HG03139 (cell line): ENCODE data around the gene EPS8L3.
"Not testable (repeated sequence)": the region's sequence is repeated elsewhere in the genome, so short reads cannot be mapped to it uniquely, and the experiment has no call there.

Experiments used
- ATAC-seq: cut with Tn5 transposase; IDR thresholded peaks from one replicate; pipeline ENCODE4 v1.9.1; 2021; ENCODE audit not compliant: unreplicated experiment

Gene EPS8L3

DNA sequence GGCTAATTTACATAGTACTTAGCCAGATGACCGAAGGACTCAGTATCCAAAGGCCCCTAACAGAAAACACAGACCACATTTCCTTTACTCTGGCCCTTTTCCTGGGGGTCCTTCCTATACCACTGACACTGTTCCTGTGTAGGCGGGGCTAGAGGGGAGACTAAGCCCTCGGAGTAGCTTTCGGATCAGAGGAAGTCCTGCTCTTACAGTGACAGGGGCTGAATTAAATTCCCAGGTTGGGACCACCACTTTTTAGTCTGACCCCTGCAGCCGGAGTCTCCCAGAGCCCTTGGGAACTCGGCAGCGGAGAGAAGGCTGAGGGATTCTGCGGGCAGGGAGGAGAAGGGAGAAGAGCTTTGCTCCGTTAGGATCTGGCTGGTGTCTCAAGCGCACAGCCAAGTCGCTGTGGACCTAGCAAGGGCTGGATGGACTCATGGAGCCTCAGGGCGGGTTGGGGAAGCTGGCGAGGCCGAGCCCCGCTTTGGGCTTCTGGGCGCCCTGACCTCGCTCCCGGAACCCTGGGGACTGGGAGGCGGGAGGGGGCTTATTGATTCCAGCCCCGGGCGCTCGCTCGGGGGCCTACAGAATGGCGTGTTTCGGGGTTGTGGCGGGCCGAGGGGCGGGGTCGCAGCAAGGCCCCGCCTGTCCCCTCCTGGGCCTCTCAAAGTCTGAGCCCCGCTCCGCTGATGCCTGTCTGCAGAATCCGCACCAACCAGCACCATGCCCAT, 52.0 kb downstream of the EPS8L3 start, which contains the start of gene GSTM5:
TSS of gene GSTM5 (plus strand) at position 659 of the 728 bp plus-strand sequence. CDS start at position 721, 62 bp downstream.
- not testable (repeated sequence) for ATAC-seq

DNA sequence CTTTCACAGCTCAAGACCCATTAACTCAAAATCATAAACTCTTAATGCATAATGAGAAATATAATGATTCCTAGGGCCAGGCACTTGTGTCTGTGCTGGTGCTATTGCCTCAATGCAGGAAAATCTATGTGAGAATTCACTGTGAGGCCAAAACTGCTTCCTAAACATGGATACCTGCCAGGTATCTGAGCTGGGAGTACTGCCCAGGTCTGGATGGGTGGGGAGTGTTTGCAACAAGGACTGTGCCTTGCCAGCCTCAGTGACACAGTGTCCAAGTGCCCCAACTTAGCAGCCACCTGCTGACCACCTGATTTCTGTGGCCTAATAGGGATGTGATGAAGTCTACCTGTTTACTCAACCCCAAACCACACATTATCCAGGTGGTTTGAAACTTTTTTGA, 53.9 kb downstream of the EPS8L3 start:
- ATAC-seq = not testable (repeated sequence)

DNA sequence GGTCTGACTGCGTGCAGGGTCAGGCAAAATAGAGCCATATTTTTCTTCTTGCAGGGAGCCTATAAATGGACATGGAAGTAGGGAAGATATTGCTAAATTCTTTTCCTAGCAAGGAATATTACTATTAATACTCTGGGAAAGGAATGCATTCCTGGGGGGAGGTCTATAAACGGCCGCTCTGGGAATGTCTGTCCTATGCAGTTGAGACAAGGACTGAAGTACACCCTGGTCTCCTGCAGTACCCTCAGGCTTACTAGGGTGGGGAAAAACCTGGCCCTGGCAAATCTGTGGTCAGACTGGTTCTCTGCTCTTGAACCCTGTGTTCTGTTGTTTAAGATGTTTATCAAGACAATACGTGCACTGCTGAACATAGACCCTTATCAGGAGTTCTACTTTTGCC, 54.8 kb downstream of the EPS8L3 start:
- ATAC-seq = not testable (repeated sequence)

DNA sequence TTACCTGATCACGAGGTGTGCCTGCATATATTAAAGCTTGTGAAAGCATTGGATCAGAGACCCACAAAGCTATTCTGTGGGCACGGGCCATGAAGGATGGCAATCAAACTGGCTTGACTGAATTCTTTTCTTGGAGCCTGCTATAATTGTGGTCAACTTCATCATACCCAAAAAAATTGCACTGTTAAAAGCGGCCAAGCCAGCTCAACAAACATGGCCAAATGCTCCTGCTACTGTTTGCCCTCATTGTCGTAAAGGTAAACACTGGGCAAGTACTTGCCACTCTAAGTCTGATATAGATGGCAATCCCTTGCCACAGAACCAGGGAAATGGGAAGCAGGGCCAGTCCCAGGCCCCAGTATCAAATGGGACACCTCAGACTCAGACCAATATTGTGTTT, 58.3 kb downstream of the EPS8L3 start:
- no peak for ATAC-seq

DNA sequence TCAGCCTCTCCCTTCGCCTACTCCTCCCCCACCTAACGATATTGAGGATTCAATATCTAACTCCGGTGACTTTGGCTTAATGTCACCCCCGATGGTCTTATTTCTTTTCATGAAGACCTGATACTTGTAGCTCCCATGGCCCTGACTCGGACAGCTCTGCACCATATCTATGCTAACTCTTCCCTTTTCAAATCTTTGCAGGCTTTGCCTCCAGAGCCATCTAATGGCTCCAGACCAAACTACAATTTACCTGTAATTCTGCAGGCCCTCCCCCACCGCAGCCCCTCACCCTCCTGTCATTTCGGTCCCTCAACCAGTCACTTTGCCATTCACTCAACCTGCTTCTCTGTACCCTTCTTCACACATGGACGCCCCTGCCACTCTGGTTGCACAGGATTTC, 59.5 kb downstream of the EPS8L3 start:
- no peak for ATAC-seq

DNA sequence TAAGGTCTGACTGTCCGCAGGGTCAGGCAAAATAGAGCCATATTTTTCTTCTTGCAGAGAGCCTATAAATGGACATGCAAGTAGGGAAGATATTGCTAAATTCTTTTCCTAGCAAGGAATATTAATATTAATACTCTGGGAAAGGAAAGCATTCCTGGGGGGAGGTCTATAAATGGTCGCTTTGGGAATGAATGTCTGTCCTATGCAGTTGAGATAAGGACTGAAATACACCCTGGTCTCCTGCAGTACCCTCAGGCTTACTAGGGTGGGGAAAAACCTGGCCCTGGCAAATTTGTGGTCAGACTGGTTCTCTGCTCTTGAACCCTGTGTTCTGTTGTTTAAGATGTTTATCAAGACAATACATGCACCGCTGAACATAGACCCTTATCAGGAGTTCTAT, 60.8 kb downstream of the EPS8L3 start:
- not testable (repeated sequence) for ATAC-seq
